Chondrocyte (in vitro differentiated cells): ENCODE measurements around the gene ROBO2. TPM values are rescaled to one million over a fixed set of nuclear protein-coding genes. Genes with fewer than 3 reads are reported as not detected.

ENCODE experiments used
- DNase-seq: peaks from one replicate; pipeline ENCODE4 v3.0.0; 2021; ENCODE audit warnings: mixed read lengths, low spot score
- H3K27ac Mint-ChIP-seq: one replicate; pipeline ENCODE4 v1.8.0; 2021; ENCODE audit warnings: mild to moderate bottlenecking, moderate library complexity, mixed read lengths; ENCODE audit not compliant: unreplicated experiment
- H3K27me3 Mint-ChIP-seq: 2 replicates; pipeline ENCODE4 v1.8.0; 2021; ENCODE audit warnings: low read depth, mixed read lengths
- H3K36me3 Mint-ChIP-seq: 2 replicates; pipeline ENCODE4 v1.8.0; 2021; ENCODE audit warnings: low read depth, mixed read lengths
- H3K4me1 Mint-ChIP-seq: 2 replicates; pipeline ENCODE4 v1.8.0; 2021; ENCODE audit warnings: low read depth, mild to moderate bottlenecking, mixed read lengths
- H3K4me3 Mint-ChIP-seq: one replicate; pipeline ENCODE4 v1.8.0; 2021; ENCODE audit warnings: mild to moderate bottlenecking, moderate library complexity, mixed read lengths; ENCODE audit not compliant: unreplicated experiment
- H3K9me3 Mint-ChIP-seq: 2 replicates; pipeline ENCODE4 v1.8.0; 2021; ENCODE audit warnings: low read depth, mixed read lengths
- CTCF ChIP-seq: fragments of 200-600 bp; sonication (generic); IDR thresholded peaks from 2 replicates; pipeline ENCODE4 v1.5.0; 2021; ENCODE audit warnings: antibody characterized with exemption, mild to moderate bottlenecking, moderate library complexity
- total RNA-seq: library from RNA; stranded (reverse); gene quantifications from 3 replicates; pipeline ENCODE4 v1.2.1, GENCODE V29; 2021

ROBO2 gene
- total RNA-seq, 1 donor from 2014 or later: 1.7 TPM

GRCh38 chr3:77687545-77687944 is 647.6 kb downstream of the ROBO2 start:
- TF ChIP-seq CTCF: no peak
- H3K27ac Mint-ChIP-seq: no peak overlapping the region
- no peak for DNase-seq

GRCh38 chr3:77690284-77690845 is 650.5 kb downstream of the ROBO2 start:
- no peak for TF ChIP-seq CTCF
- Mint-ChIP-seq H3K4me1 (no peaks in the 10 kb centered on the region), H3K36me3 (no peaks in the 10 kb centered on the region), H3K27ac (no peak overlapping the region), H3K9me3 (peaks cover under 1% of the 10 kb centered on the region), H3K27me3 (peaks cover 2% of the 10 kb centered on the region), H3K4me3 (no peak overlapping the region)
- DNase-seq: no peak

More at GRCh38 chr3:77687545-77687944, 647.6 kb downstream of the ROBO2 start:
- Mint-ChIP-seq H3K4me1 (no peaks in the 10 kb centered on the region), H3K36me3 (no peaks in the 10 kb centered on the region), H3K27me3 (peaks cover 2% of the 10 kb centered on the region), H3K4me3 (no peak overlapping the region), H3K9me3 (no peaks in the 10 kb centered on the region)

- no peaks in the 10 kb centered on the region for H3K27me3 Mint-ChIP-seq
- no peak for DNase-seq
- H3K36me3 Mint-ChIP-seq: no peaks in the 10 kb centered on the region
- H3K9me3 Mint-ChIP-seq: peaks cover 3% of the 10 kb centered on the region
- H3K27ac Mint-ChIP-seq: no peak overlapping the region
- TF ChIP-seq CTCF: no peak
- H3K4me3 Mint-ChIP-seq: no peak overlapping the region
- H3K4me1 Mint-ChIP-seq: no peaks in the 10 kb centered on the region
These were observed 653.2 kb downstream of the ROBO2 start for GRCh38 chr3:77693147-77693546.

GRCh38 chr3:77699125-77699691 is 659.3 kb downstream of the ROBO2 start:
- TF ChIP-seq CTCF: no peak
- H3K27me3 Mint-ChIP-seq: peaks cover 3% of the 10 kb centered on the region

More at GRCh38 chr3:77699125-77699691, 659.3 kb downstream of the ROBO2 start:
- no peak overlapping the region for H3K27ac Mint-ChIP-seq
- no peaks in the 10 kb centered on the region for H3K36me3 Mint-ChIP-seq
- no peak for DNase-seq
- H3K9me3 Mint-ChIP-seq: peaks cover 3% of the 10 kb centered on the region
- no peaks in the 10 kb centered on the region for H3K4me1 Mint-ChIP-seq
- no peak overlapping the region for H3K4me3 Mint-ChIP-seq
